ENCODE results near the gene PCK2.
"Not testable (repeated sequence)": the region's sequence is repeated elsewhere in the genome, so short reads cannot be mapped to it uniquely, and the experiment has no call there.

The PCK2 gene

GRCh38 chr14:24093901-24094840, at the start of gene PCK2:
TSS of gene PCK2 (plus strand) at chr14:24094311. CDS start at chr14:24094406, 95 bp downstream.
- peak; percentile 74 for DNase-seq

GRCh38 chr14:24049002-24049401, 45.1 kb upstream of the PCK2 start:
- DNase-seq: not testable (repeated sequence)

- DNase-seq: not testable (repeated sequence)
Measured at GRCh38 chr14:24050753-24051152, 43.4 kb upstream of the PCK2 start.

GRCh38 chr14:24051176-24051788, 42.8 kb upstream of the PCK2 start:
- DNase-seq: no peak

- DNase-seq: peak; percentile 72
Measured at GRCh38 chr14:24051789-24052655, 42.1 kb upstream of the PCK2 start, which contains the start of gene CARMIL3. TSS of gene CARMIL3 (plus strand) at chr14:24052009. CDS start at chr14:24052154, 145 bp downstream.

GRCh38 chr14:24052656-24053547, 41.2 kb upstream of the PCK2 start:
- DNase-seq: no peak

GRCh38 chr14:24053548-24054323, 40.4 kb upstream of the PCK2 start:
- DNase-seq: no peak

GRCh38 chr14:24054324-24054641, 39.8 kb upstream of the PCK2 start:
- no peak for DNase-seq

GRCh38 chr14:24054646-24055045, 39.5 kb upstream of the PCK2 start:
- no peak for DNase-seq

GRCh38 chr14:24055971-24056799, 37.9 kb upstream of the PCK2 start:
- DNase-seq: no peak

- no peak for DNase-seq
Measured at GRCh38 chr14:24056800-24057184, 37.3 kb upstream of the PCK2 start.

GRCh38 chr14:24057271-24057670, 36.8 kb upstream of the PCK2 start:
- DNase-seq: no peak

- DNase-seq: no peak
Measured at GRCh38 chr14:24057867-24058259, 36.2 kb upstream of the PCK2 start.

- peak; percentile 50 for DNase-seq
Measured at GRCh38 chr14:24058260-24058950, 35.7 kb upstream of the PCK2 start.

GRCh38 chr14:24058951-24059475, 35.1 kb upstream of the PCK2 start:
- no peak for DNase-seq

GRCh38 chr14:24059841-24060388, 34.2 kb upstream of the PCK2 start:
- DNase-seq: no peak

GRCh38 chr14:24060443-24060842, 33.7 kb upstream of the PCK2 start:
- no peak for DNase-seq

GRCh38 chr14:24060984-24061913, 32.9 kb upstream of the PCK2 start:
- DNase-seq: no peak

Data from COR-L47 (cell line).